GM12873 (cell line): ENCODE measurements around the gene TACC2.

Experiments
- CTCF ChIP-seq: IDR thresholded peaks from 2 replicates; pipeline ENCODE4 v1.5.1; 2012; ENCODE audit warnings: low read depth, mild to moderate bottlenecking, moderate library complexity, low read length, control low read depth; ENCODE audit not compliant: insufficient read depth; ENCODE audit errors: missing control alignments

Gene TACC2

GRCh38 chr10:122120008-122120744, 131.2 kb downstream of the TACC2 start:
- no peak for TF ChIP-seq CTCF

- no peak for TF ChIP-seq CTCF
Measured at GRCh38 chr10:122121059-122121458, 132.1 kb downstream of the TACC2 start.

DNA sequence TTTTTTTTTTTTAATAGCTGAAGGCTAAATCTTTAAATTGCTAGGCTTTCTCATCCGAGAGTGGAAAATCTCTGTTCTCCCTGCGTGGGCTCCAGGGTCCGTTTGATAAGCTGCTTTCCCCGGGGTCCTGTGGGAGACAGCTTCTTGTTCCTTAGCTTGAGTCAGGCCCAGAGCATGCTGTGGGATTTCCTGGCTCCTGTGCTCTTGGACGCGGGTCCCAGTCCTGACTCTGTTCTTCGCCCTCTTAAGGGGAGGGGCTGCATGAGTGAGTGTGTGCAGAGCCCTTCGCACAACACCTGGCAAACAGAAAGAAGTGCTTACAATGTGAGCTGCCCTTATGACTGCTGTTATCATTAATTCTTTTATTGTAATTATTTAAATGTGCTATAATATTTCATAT, 133.5 kb downstream of the TACC2 start:
- TF ChIP-seq CTCF: no peak

DNA sequence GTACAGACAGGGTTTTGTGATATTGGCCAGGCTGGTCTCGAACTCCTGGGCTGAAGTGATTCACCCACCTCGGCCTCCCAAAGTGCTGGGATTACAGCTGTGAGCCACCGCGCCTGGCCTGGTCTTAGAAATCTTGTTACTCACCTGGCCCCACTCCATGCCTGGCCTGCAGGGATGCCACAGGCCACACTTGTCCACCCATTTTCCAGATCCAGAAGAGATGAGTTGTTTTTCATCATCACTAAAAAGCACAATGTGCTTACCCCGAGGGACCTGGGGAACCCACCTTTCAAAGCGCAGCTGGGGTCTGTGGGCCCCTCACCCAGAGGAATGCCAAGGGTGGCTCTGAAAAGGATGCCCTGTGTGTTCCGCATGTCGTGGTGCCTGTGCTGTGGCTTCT, 134.2 kb downstream of the TACC2 start:
- no peak for TF ChIP-seq CTCF

- no peak for TF ChIP-seq CTCF
Measured at GRCh38 chr10:122124342-122124741, 135.4 kb downstream of the TACC2 start.

DNA sequence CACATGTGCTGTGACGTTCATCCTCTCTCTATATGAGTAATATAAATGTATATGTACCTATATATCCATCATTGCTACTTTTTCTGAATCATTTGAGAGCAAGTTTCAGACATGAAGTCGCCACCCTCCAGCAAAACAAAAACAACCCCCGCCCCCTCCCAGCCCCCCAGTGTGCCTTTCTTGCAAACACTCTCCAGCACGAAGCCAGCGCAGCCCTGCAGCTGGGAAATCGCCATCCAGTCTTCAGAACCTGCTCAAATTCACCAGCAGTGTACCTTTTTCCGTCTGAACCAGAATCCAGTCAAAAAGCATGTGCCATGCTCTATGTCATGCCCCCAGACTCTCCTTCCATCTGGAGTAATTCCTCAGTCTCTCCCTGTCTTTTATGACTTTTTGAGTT, 135.8 kb downstream of the TACC2 start:
- TF ChIP-seq CTCF: no peak

DNA sequence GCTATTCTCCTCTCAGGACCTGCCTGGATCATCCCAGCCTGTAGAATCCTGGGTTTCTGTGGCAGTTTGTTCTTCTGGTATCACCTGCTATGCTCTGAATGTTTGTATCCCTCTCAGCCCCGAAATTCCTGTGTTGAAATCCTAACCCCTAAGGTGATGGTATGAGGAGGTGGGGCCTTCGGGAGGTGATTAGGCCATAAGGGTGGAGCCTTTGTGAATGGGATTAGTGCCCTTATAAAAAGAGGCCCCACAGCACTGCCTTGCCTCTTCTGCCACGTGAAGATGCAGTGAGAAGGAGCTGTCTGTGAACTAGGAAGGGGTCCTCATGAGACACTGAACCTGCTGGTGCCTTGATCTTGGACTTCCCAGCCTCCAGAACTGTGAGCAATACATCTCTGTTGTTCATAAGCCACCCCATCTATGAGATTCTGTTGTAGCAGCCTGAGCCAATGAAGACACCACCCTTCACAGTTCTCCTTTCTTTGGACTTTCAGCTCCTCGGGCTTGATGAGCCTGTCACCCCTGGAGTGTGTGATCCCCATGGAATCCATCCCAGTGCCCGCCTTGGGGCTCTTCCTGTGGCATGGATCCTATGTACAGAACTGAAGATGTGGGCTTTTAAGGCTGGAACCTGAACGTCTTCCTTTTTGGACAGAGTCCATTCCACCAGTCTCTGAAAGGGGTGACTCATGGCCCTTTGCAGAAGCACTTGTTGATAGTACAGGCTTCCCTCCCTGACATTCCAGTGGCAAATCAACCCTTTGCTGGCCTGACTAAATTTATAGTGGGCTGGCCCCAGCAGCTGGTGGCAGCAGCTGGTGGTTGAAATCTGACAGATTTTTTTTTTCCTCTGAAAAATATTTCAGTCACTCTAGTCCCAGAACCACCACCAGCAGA, 138.0 kb downstream of the TACC2 start:
- TF ChIP-seq CTCF: no peak
